ELF-1 (cell line): ENCODE data around the gene MFNG.
A peak's percentile ranks its signal among the peaks of the same experiment; 100 is the strongest.

ENCODE experiments used
- DNase-seq: peaks from one replicate; pipeline ENCODE4 v3.0.0-alpha.2; 2016; ENCODE audit warnings: low read depth, low spot score

The MFNG gene

DNA sequence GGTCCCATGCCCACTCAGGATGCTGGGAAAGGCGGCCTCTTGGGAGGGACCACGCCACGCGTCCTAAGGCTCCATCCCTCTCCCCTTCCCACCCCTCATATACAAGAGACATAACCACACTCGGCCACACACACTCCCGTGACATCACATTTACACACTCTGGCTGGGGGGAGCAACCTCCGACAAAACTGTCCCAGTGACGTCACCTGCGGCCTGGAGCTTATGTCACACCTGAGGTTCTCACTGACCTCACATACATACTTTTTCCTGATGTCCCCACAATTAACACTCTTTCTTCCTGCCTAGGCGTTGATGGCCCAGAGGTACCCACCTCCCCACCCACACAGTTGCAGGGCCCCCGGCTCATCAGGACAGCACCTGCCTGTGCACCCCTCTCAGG is 60.8 kb downstream of the MFNG start:
- no peak for DNase-seq

DNA sequence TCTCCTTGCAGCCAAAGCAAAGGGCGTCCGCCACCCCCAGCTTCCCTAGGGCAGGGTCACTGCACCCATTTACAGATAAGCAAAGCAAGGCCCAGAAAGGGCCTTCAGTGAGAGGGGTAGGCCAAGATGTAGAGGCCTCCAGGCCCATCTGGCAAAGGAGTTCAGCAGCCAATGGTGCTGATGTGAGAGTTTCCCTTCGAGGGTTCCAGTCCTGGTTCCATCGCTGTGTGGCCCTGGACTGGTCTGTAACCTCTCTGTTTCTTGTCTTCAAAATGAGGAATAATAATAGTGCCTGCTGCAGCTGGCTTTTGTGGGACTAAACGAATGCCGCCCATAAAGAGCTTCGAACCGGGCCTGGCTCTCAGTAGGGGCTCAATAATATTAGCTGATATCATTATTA is 62.9 kb downstream of the MFNG start:
- DNase-seq: no peak

DNA sequence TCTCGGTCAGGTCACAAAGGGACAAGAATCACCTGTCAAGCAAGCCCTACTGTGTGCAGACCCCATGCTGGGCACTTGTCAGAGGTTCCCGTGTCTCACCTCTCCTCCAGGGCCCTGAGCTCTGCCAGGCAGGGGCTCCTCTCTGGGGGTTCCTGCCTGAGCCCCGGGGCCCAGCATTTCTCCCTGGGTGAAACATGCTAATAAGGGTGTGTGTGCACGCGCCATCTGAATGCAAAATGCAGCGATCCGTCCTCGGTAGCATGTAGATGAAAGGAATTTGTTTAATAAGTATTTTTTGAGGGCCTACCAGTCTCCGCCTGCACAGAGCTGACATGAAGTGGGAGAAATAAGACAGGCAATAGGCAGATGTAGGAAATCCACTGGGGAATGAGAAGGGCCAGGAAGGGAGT is 64.7 kb downstream of the MFNG start:
- no peak for DNase-seq

GRCh38 chr22:37420686-37421467 is 65.3 kb downstream of the MFNG start:
- no peak for DNase-seq

- DNase-seq: peak; percentile 56
Measured at GRCh38 chr22:37419969-37420685, 66.1 kb downstream of the MFNG start.

DNA sequence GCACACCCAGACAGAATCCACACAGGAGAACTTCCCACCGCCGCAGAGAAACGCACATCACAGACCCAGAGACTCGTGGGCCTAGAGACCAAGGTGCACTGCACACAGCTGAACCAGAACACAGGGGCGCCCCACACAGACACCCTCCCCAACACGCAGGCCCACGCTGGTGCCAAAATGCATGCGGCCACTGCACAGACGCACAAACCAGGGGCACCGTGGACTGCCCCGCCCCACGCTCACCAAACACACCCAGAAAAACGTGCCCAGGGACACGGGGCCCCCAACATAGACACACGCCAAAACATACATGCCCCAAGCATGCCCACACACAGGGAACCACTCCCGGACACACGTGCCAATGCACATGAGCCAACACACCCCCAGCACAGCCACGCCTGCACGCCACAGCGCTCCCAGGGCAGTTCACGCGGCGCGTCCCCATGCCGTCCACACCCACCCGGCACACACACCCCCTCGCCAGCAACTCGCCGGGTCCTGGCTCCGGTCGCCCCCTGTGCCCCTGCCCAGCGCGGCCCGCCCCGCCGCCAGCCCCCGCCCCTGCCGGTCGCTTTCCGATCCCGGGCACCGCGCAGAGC is 66.7 kb downstream of the MFNG start:
- DNase-seq: no peak
